Transverse colon (tissue), 4 donors: ENCODE measurements around the gene ASIC2.

Experiments used
- EP300 ChIP-seq: sonication (generic); formaldehyde crosslinking; IDR thresholded peaks from one replicate; pipeline ENCODE4 v1.6.1; 2017; ENCODE audit warnings: antibody characterized with exemption, low read depth
- POLR2A ChIP-seq: fragments of 450-650 bp; IDR thresholded peaks from one replicate; pipeline ENCODE4 v1.6.1; 2016; ENCODE audit warnings: antibody characterized with exemption, mild to moderate bottlenecking, moderate library complexity
- POLR2AphosphoS5 ChIP-seq, 3 donors: sonication (generic); formaldehyde crosslinking; IDR thresholded peaks; one replicate each; pipeline ENCODE4 v1.6.1; 2016; ENCODE audit warnings: antibody characterized with exemption in 3 of 3
- TF ChIP-seq, protein P1 (sequence below), 5 experiments: fragments of 200-600 bp in 3 of 5; fragments of 450-650 bp in 2 of 5; sonication (generic) in 3 of 5; IDR thresholded peaks; 1 replicate in 2 of 5; 2 replicates in 3 of 5; pipeline ENCODE4 v1.5.1; 2016 to 2017; ENCODE audit warnings: antibody characterized with exemption in 5 of 5, inconsistent platforms in 3 of 5, mild to moderate bottlenecking in 2 of 5, moderate library complexity in 1 of 5

DNA sequence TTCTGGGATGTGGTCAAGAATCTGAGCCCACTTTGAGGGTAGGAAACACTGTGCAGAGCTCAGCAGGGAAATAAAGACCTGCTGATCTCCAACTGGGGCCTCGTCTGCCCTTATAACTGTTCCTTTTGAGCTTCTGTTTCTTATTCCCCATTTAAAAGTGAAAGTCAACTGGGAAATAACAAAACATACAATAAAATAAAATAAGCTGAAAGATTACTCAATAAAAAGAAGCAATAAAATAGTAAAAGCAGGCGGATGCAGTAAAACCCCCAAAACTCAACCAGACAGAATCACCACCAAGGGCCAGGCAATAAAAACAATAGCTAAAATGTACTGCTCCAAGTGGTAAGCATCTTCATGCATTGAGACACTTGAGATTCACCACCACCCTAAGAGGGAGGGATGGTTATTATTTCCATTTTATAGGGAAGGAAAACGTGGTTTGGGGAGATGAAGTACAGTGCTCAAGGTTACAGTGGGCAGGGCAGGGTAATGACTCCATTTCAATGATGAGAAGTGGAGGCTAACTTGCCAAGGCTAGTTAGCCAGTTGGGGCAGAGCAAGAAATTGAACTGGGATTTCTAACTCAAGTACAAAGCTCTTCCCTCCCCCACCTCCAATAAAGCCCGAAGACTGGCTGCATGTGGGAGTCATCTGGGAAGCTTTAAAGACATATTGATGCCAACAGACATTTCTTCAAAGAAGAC lies 307.9 kb downstream of the ASIC2 start:
- TF ChIP-seq, protein P1, sequence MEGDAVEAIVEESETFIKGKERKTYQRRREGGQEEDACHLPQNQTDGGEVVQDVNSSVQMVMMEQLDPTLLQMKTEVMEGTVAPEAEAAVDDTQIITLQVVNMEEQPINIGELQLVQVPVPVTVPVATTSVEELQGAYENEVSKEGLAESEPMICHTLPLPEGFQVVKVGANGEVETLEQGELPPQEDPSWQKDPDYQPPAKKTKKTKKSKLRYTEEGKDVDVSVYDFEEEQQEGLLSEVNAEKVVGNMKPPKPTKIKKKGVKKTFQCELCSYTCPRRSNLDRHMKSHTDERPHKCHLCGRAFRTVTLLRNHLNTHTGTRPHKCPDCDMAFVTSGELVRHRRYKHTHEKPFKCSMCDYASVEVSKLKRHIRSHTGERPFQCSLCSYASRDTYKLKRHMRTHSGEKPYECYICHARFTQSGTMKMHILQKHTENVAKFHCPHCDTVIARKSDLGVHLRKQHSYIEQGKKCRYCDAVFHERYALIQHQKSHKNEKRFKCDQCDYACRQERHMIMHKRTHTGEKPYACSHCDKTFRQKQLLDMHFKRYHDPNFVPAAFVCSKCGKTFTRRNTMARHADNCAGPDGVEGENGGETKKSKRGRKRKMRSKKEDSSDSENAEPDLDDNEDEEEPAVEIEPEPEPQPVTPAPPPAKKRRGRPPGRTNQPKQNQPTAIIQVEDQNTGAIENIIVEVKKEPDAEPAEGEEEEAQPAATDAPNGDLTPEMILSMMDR (IDR thresholded peaks at IDR 0.05) = no peak
- no peak for TF ChIP-seq POLR2A
- no peak for TF ChIP-seq POLR2AphosphoS5 (IDR thresholded peaks at IDR 0.05)
- no peak for TF ChIP-seq EP300
